ENCODE results near the gene PCGF3. TPM values are rescaled to one million over a fixed set of nuclear protein-coding genes. Genes with fewer than 3 reads are reported as not detected.

The PCGF3 gene
- total and polyA plus RNA-seq, 9 of the 15 experiments (the other 6 are each of a cell fraction or from before 2014, with no cell fraction given), result 2.6 to 46.1 (median 20.3) TPM

DNA sequence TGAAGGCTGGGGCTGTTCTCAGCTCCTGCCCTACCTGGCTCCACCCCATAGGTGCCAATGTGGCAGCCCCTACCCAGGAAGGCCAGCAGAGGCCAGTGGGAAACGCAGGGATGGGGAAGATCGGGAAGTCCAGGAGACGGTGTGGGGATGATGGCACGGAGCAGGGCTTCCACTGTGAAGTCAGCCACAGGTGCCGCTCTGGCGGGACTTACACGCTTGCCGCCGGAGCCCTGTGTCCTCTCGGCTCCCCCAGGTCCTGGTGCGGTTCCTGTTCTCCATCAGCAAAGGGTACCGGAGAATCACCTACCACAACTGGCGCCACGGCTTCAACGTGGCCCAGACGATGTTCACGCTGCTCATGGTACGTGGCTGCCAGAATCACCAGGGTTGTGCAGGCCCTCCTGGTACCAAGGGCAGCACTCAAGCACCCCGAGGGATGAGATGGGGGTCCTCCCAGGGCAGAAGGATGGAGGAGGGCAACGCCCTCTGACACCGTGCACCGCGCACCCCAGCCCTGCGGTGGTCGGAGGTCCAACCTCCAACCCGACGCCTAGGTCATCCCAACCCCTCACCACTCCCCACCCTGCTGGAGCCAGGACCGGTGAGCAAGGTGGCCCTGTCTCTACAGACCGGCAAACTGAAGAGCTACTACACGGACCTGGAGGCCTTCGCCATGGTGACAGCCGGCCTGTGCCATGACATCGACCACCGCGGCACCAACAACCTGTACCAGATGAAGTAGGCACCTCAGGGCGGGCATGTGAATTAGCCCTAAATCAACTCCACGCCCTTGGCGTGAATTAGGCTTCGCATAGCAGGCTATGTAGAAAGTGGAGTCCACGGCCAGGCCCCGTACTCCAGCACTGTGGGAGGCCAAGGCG is 43.5 kb upstream of the PCGF3 start (continued):
- TF ChIP-seq, protein P1, sequence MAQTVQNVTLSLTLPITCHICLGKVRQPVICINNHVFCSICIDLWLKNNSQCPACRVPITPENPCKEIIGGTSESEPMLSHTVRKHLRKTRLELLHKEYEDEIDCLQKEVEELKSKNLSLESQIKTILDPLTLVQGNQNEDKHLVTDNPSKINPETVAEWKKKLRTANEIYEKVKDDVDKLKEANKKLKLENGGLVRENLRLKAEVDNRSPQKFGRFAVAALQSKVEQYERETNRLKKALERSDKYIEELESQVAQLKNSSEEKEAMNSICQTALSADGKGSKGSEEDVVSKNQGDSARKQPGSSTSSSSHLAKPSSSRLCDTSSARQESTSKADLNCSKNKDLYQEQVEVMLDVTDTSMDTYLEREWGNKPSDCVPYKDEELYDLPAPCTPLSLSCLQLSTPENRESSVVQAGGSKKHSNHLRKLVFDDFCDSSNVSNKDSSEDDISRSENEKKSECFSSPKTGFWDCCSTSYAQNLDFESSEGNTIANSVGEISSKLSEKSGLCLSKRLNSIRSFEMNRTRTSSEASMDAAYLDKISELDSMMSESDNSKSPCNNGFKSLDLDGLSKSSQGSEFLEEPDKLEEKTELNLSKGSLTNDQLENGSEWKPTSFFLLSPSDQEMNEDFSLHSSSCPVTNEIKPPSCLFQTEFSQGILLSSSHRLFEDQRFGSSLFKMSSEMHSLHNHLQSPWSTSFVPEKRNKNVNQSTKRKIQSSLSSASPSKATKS (CRISPR knock-in tag; IDR thresholded peaks at IDR 0.05), result no peak
- TF ChIP-seq SRF (CRISPR knock-in tag; IDR thresholded peaks at IDR 0.05), result no peak

DNA sequence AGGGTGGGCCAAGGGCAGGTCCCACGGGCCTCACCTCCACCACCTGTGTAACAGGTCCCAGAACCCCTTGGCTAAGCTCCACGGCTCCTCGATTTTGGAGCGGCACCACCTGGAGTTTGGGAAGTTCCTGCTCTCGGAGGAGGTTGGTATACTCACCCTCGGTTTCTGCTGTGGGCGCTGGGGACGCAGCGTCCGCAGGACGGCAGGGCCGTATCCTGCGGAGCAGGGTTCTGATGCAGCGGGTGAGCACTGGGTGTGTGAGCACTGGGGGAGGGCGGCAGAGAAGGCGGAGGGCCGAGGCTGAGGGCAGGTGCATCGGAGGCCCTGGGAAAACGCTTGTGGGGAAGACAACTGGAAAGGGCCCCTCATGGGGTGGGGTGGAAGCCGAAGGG is 42.6 kb upstream of the PCGF3 start:
- Histone ChIP-seq H3K36me3 (ENCODE audit: control insufficient read depth, insufficient read depth, low read length) (no peaks in the 10 kb centered on the region), H3K27ac (ENCODE audit: extremely low read depth, low read depth, low read length) (no peak overlapping the region), H3K9me1 (ENCODE audit: control insufficient read depth, insufficient read depth, low read length) (no peaks in the 10 kb centered on the region), H3K9me3 (replicated peaks; ENCODE audit: control insufficient read depth, insufficient read depth, low read depth, low read length) (peaks cover 2% of the 10 kb centered on the region; the same call in 1 of the 2 replicates), H3K4me3 (no peak overlapping the region), H3K27me3 (ENCODE audit: control insufficient read depth in 2 of 2, insufficient read depth in 2 of 2, low read length in 2 of 2) (peaks cover 21 to 52% of the 10 kb centered on the region in 2 experiments; a peak in 3 of 5 replicates), H2AFZ (ENCODE audit: low read depth, low read length) (no peak overlapping the region), H3K9ac (ENCODE audit: insufficient read depth in 1 of 2, low read depth in 2 of 2, low read length in 2 of 2) (no peak overlapping the region; a peak in 1 of 4 replicates), H3K79me2 (ENCODE audit: control insufficient read depth, insufficient read depth, low read length) (no peaks in the 10 kb centered on the region), H3K4me2 (ENCODE audit: insufficient read depth, low read length) (no peak overlapping the region), H4K20me1 (replicated peaks; ENCODE audit: control insufficient read depth, insufficient read depth, low read length) (no peaks in the 10 kb centered on the region), H3K4me1 (replicated peaks in 1 of 2; ENCODE audit: control insufficient read depth in 2 of 2, insufficient read depth in 2 of 2, low read length in 2 of 2) (peaks cover 0 to 47% of the 10 kb centered on the region in 2 experiments; a peak in 2 of 5 replicates)
- ChIA-PET CTCF (ENCODE audit: low intra/inter-chr PET ratio) (no interaction called here), POLR2A (no interaction called here)
- DNase-seq (ENCODE audit: extremely low read depth in 1 of 4, low spot score in 3 of 4), result no peak
- in situ Hi-C loops (cut with MboI) (no loop called here), intact Hi-C loops (cut with micrococcal nuclease) (no loop called here)
- no TSS peak for BruUV-seq (replicated peaks)
- WGBS (ENCODE audit: insufficient coverage, low coverage, missing lambda C conversion rate), result 13% methylated on average over 11 of the region's 20 CpGs
- TF ChIP-seq ZBTB8A (IDR thresholded peaks at IDR 0.05; ENCODE audit: partially characterized antibody) (no peak), GTF2A2 (tag; IDR thresholded peaks at IDR 0.05) (no peak)
- ATAC-seq, result no peak
- no peak for FAIRE-seq

All from K562 (cell line).